ENCODE results near the gene IQSEC1. TPM values are rescaled to one million over a fixed set of nuclear protein-coding genes. Genes with fewer than 3 reads are reported as not detected.

The IQSEC1 gene
- polyA plus RNA-seq, 1 donor (not counting 4 experiments of a cell fraction or from before 2014, with no cell fraction given): 2.8 TPM

GRCh38 chr3:13047296-13048165 is 25.7 kb downstream of the IQSEC1 start:
- no peak overlapping the region for H3K4me3 ChIP-seq (ENCODE audit: control insufficient read depth in 2 of 3, extremely low read depth in 1 of 3, insufficient read depth in 2 of 3, low read depth in 1 of 3, low read length in 3 of 3)
- H3K9ac ChIP-seq (ENCODE audit: control insufficient read depth, extremely low read depth, insufficient read depth, low read length): no peak overlapping the region
- H3K27me3 ChIP-seq (ENCODE audit: control insufficient read depth, extremely low read depth, insufficient read depth, low read length): peaks cover 4% of the 10 kb centered on the region
- TF ChIP-seq EZH2 (IDR thresholded peaks at IDR 0.05; ENCODE audit: low read length) (no peak), CTCF (optimal IDR thresholded peaks at IDR 0.05 in 1 of 3, IDR thresholded peaks at IDR 0.05 in 1 of 3, conservative IDR thresholded peaks at IDR 0.05 in 1 of 3; ENCODE audit: extremely low read depth in 1 of 3, insufficient read depth in 2 of 3, low read length in 3 of 3) (peak in 1 of 3 experiments; percentile 21)
- FAIRE-seq: no peak
- no peak overlapping the region for H2AFZ ChIP-seq (ENCODE audit: control insufficient read depth, low read length)
- no peaks in the 10 kb centered on the region for H3K9me3 ChIP-seq (ENCODE audit: control insufficient read depth, low read depth, low read length)
- no peak overlapping the region for H3K27ac ChIP-seq (ENCODE audit: control insufficient read depth, insufficient read depth, low read length)
- H4K20me1 ChIP-seq (ENCODE audit: control insufficient read depth, extremely low read depth, insufficient read depth, low read length): no peaks in the 10 kb centered on the region
- H3K36me3 ChIP-seq (ENCODE audit: control insufficient read depth in 2 of 2, extremely low read depth in 1 of 2, insufficient read depth in 2 of 2, low read length in 2 of 2): no peaks in the 10 kb centered on the region
- no peak overlapping the region for H3K4me2 ChIP-seq (ENCODE audit: control insufficient read depth, extremely low read depth, insufficient read depth, low read depth, low read length)
- dilution Hi-C loops (cut with MboI; ENCODE audit: extremely low pct_ligation_motif_present, low sequenced_read_pairs): no loop called here
- no peaks in the 10 kb centered on the region for H3K4me1 ChIP-seq (ENCODE audit: control insufficient read depth, extremely low read depth, insufficient read depth, low read length)
- DNase-seq (ENCODE audit: low read depth, low spot score): no peak
- no peaks in the 10 kb centered on the region for H3K79me2 ChIP-seq (ENCODE audit: control insufficient read depth, insufficient read depth, low read length)
- no peaks in the 10 kb centered on the region for H3K9me1 ChIP-seq (ENCODE audit: control insufficient read depth, extremely low read depth, insufficient read depth, low read length)

GRCh38 chr3:13046569-13047274 is 26.5 kb downstream of the IQSEC1 start:
- Histone ChIP-seq H2AFZ (ENCODE audit: control insufficient read depth, low read length) (no peak overlapping the region), H3K4me1 (ENCODE audit: control insufficient read depth, extremely low read depth, insufficient read depth, low read length) (no peaks in the 10 kb centered on the region), H3K4me2 (ENCODE audit: control insufficient read depth, extremely low read depth, insufficient read depth, low read depth, low read length) (no peak overlapping the region), H3K27me3 (ENCODE audit: control insufficient read depth, extremely low read depth, insufficient read depth, low read length) (peaks cover 4% of the 10 kb centered on the region), H3K9me3 (ENCODE audit: control insufficient read depth, low read depth, low read length) (no peaks in the 10 kb centered on the region), H3K79me2 (ENCODE audit: control insufficient read depth, insufficient read depth, low read length) (no peaks in the 10 kb centered on the region), H3K36me3 (ENCODE audit: control insufficient read depth in 2 of 2, extremely low read depth in 1 of 2, insufficient read depth in 2 of 2, low read length in 2 of 2) (no peaks in the 10 kb centered on the region), H4K20me1 (ENCODE audit: control insufficient read depth, extremely low read depth, insufficient read depth, low read length) (no peaks in the 10 kb centered on the region), H3K27ac (ENCODE audit: control insufficient read depth, insufficient read depth, low read length) (no peak overlapping the region), H3K9me1 (ENCODE audit: control insufficient read depth, extremely low read depth, insufficient read depth, low read length) (no peaks in the 10 kb centered on the region), H3K4me3 (ENCODE audit: control insufficient read depth in 2 of 3, extremely low read depth in 1 of 3, insufficient read depth in 2 of 3, low read depth in 1 of 3, low read length in 3 of 3) (no peak overlapping the region), H3K9ac (ENCODE audit: control insufficient read depth, extremely low read depth, insufficient read depth, low read length) (no peak overlapping the region)
- dilution Hi-C loops (cut with MboI; ENCODE audit: extremely low pct_ligation_motif_present, low sequenced_read_pairs): no loop called here
- TF ChIP-seq CTCF (optimal IDR thresholded peaks at IDR 0.05 in 1 of 3, IDR thresholded peaks at IDR 0.05 in 1 of 3, conservative IDR thresholded peaks at IDR 0.05 in 1 of 3; ENCODE audit: extremely low read depth in 1 of 3, insufficient read depth in 2 of 3, low read length in 3 of 3) (no peak), EZH2 (IDR thresholded peaks at IDR 0.05; ENCODE audit: low read length) (no peak)
- no peak for DNase-seq (ENCODE audit: low read depth, low spot score)
- no peak for FAIRE-seq
